H9 (cell line): ENCODE measurements around the gene TRPC4AP. TPM values are rescaled to one million over a fixed set of nuclear protein-coding genes. Genes with fewer than 3 reads are reported as not detected.

ENCODE experiments used
- DNase-seq: peaks from one replicate; pipeline ENCODE4 v3.0.0-alpha.2; 2017
- H2AFZ ChIP-seq: one replicate; pipeline ENCODE4 v1.6.1; 2013; ENCODE audit warnings: mild to moderate bottlenecking, low read length, control low read depth, moderate library complexity
- H2AK5ac ChIP-seq: 2 replicates; pipeline ENCODE4 v1.6.1; 2013; ENCODE audit warnings: low read length, control low read depth, mixed read lengths; ENCODE audit not compliant: insufficient read length
- H2BK120ac ChIP-seq: one replicate; pipeline ENCODE4 v1.6.1; 2013; ENCODE audit warnings: low read depth, mild to moderate bottlenecking, low read length, control low read depth, inconsistent platforms; ENCODE audit not compliant: poor library complexity, severe bottlenecking
- H2BK12ac ChIP-seq: 2 replicates; pipeline ENCODE4 v1.6.1; 2013; ENCODE audit warnings: low read length, control low read depth, mixed read lengths, low read depth; ENCODE audit not compliant: insufficient read length
- H2BK15ac ChIP-seq: 2 replicates; pipeline ENCODE4 v1.6.1; 2013; ENCODE audit warnings: low read depth, low read length, control low read depth
- H2BK20ac ChIP-seq: one replicate; pipeline ENCODE4 v1.6.1; 2013; ENCODE audit warnings: low read depth, mild to moderate bottlenecking, low read length, control low read depth, inconsistent platforms; ENCODE audit not compliant: poor library complexity, severe bottlenecking
- H2BK5ac ChIP-seq: 2 replicates; pipeline ENCODE4 v1.6.1; 2013; ENCODE audit warnings: low read length, control low read depth, mixed read lengths; ENCODE audit not compliant: insufficient read length
- H3K14ac ChIP-seq: 2 replicates; pipeline ENCODE4 v1.6.1; 2013; ENCODE audit warnings: low read length, control low read depth; ENCODE audit not compliant: insufficient read depth
- H3K18ac ChIP-seq: 2 replicates; pipeline ENCODE4 v1.6.1; 2013; ENCODE audit warnings: low read depth, mild to moderate bottlenecking, mixed read lengths, low read length, control low read depth; ENCODE audit not compliant: insufficient read length
- H3K23ac ChIP-seq: 2 replicates; pipeline ENCODE4 v1.6.1; 2013; ENCODE audit warnings: low read length, control low read depth, mixed read lengths, low read depth; ENCODE audit not compliant: insufficient read length
- H3K23me2 ChIP-seq: 2 replicates; pipeline ENCODE4 v1.6.1; 2013; ENCODE audit warnings: low read depth, mild to moderate bottlenecking, mixed read lengths, low read length, control low read depth; ENCODE audit not compliant: insufficient read length, poor library complexity, severe bottlenecking
- H3K27ac ChIP-seq: 2 replicates; pipeline ENCODE4 v1.5.1; 2013; ENCODE audit warnings: low read length, control low read depth, mixed read lengths, low read depth; ENCODE audit not compliant: insufficient read length
- H3K27me3 ChIP-seq: 2 replicates; pipeline ENCODE4 v1.6.1; 2013; ENCODE audit warnings: low read length, control low read depth, inconsistent platforms; ENCODE audit not compliant: insufficient read depth
- H3K4ac ChIP-seq: 2 replicates; pipeline ENCODE4 v1.6.1; 2013; ENCODE audit warnings: low read depth, mild to moderate bottlenecking, control low read depth, inconsistent platforms, low read length, moderate library complexity
- H3K4me1 ChIP-seq: 2 replicates; pipeline ENCODE4 v1.6.1; 2013; ENCODE audit warnings: low read length, control low read depth, inconsistent platforms; ENCODE audit not compliant: insufficient read depth
- H3K4me2 ChIP-seq: 2 replicates; pipeline ENCODE4 v1.6.1; 2013; ENCODE audit warnings: low read length, control low read depth, mixed read lengths; ENCODE audit not compliant: insufficient read length, insufficient read depth
- H3K56ac ChIP-seq: 2 replicates; pipeline ENCODE4 v1.6.1; 2013; ENCODE audit warnings: low read depth, mild to moderate bottlenecking, mixed read lengths, low read length, control low read depth; ENCODE audit not compliant: insufficient read length
- H3K79me1 ChIP-seq: 2 replicates; pipeline ENCODE4 v1.6.1; 2013; ENCODE audit warnings: low read depth, mild to moderate bottlenecking, moderate library complexity, low read length, control low read depth, inconsistent platforms; ENCODE audit not compliant: insufficient read depth, poor library complexity, severe bottlenecking
- H3K79me2 ChIP-seq: 2 replicates; pipeline ENCODE4 v1.6.1; 2013; ENCODE audit warnings: low read length, control low read depth, inconsistent platforms; ENCODE audit not compliant: insufficient read depth
- H3K9ac ChIP-seq: 2 replicates; pipeline ENCODE4 v1.6.1; 2013; ENCODE audit warnings: low read length, control low read depth, mixed read lengths; ENCODE audit not compliant: insufficient read length; ENCODE audit errors: extremely low read depth
- H3K9me3 ChIP-seq: one replicate; pipeline ENCODE4 v1.6.1; 2013; ENCODE audit warnings: low read depth, low read length, inconsistent platforms; ENCODE audit not compliant: control insufficient read depth
- H3T11ph ChIP-seq: one replicate; pipeline ENCODE4 v1.6.1; 2013; ENCODE audit warnings: mild to moderate bottlenecking, low read length, control low read depth, inconsistent platforms
- H4K20me1 ChIP-seq: one replicate; pipeline ENCODE4 v1.6.1; 2013; ENCODE audit not compliant: control insufficient read depth, insufficient read length, insufficient read depth
- H4K5ac ChIP-seq: 2 replicates; pipeline ENCODE4 v1.6.1; 2013; ENCODE audit warnings: low read depth, mild to moderate bottlenecking, mixed read lengths, low read length, control low read depth; ENCODE audit not compliant: insufficient read length
- H4K8ac ChIP-seq: replicated peaks from 2 replicates; pipeline ENCODE4 v1.6.1; 2013; ENCODE audit warnings: low read length, control low read depth, mixed read lengths, low read depth; ENCODE audit not compliant: insufficient read length
- H4K91ac ChIP-seq: 2 replicates; pipeline ENCODE4 v1.6.1; 2013; ENCODE audit warnings: low read depth, mild to moderate bottlenecking, moderate library complexity, mixed read lengths, low read length, control low read depth; ENCODE audit not compliant: insufficient read length
- H3K27ac Mint-ChIP-seq, 3 experiments: 2 replicates in 2 of 3; 3 replicates in 1 of 3; pipeline ENCODE4 v1.8.0; 2020 to 2021; ENCODE audit warnings: mixed read lengths in 3 of 3, mild to moderate bottlenecking in 1 of 3, moderate library complexity in 1 of 3
- H3K27me3 Mint-ChIP-seq: 2 replicates; pipeline ENCODE4 v1.8.0; 2021; ENCODE audit warnings: low read depth, mild to moderate bottlenecking, moderate library complexity, mixed read lengths
- H3K36me3 Mint-ChIP-seq, 3 experiments: 2 replicates in 2 of 3; 3 replicates in 1 of 3; pipeline ENCODE4 v1.8.0; 2020 to 2021; ENCODE audit warnings: low read depth in 3 of 3, mixed read lengths in 3 of 3; ENCODE audit not compliant: insufficient read depth in 1 of 3
- H3K4me1 Mint-ChIP-seq, 2 experiments: 2 replicates each; pipeline ENCODE4 v1.8.0; 2020; ENCODE audit warnings: mixed read lengths in 2 of 2
- H3K4me3 Mint-ChIP-seq, 2 experiments: 2 replicates in 1 of 2; 3 replicates in 1 of 2; pipeline ENCODE4 v1.8.0; 2020 to 2021; ENCODE audit warnings: mild to moderate bottlenecking in 2 of 2, mixed read lengths in 2 of 2, moderate library complexity in 1 of 2
- H3K9me3 Mint-ChIP-seq, 2 experiments: 2 replicates in 1 of 2; 3 replicates in 1 of 2; pipeline ENCODE4 v1.8.0; 2020; ENCODE audit warnings: mild to moderate bottlenecking in 2 of 2, mixed read lengths in 2 of 2, moderate library complexity in 1 of 2
- CTCF ChIP-seq: fragments of 200-600 bp; sonication (generic); conservative IDR thresholded peaks from 3 replicates; pipeline ENCODE4 v1.8.0; 2021; ENCODE audit warnings: antibody characterized with exemption, mild to moderate bottlenecking
- WGBS: extraction: QIAGEN DNeasy Blood & Tissue Kit; methylation state at CpG from one replicate; pipeline ENCODE4 v1.1.7; 2013; ENCODE audit warnings: missing lambda C conversion rate, low lambda C conversion rate, mixed read lengths; ENCODE audit not compliant: insufficient read length; ENCODE audit errors: extremely low coverage; 5-methylcytosine and 5-hydroxymethylcytosine counted together
- total RNA-seq: library from RNA; stranded (reverse); gene quantifications from 2 replicates; pipeline ENCODE4 v1.2.1, GENCODE V29; 2021

TRPC4AP gene
- total RNA-seq, 1 experiment from 2014 or later, result 93.9 TPM

DNA sequence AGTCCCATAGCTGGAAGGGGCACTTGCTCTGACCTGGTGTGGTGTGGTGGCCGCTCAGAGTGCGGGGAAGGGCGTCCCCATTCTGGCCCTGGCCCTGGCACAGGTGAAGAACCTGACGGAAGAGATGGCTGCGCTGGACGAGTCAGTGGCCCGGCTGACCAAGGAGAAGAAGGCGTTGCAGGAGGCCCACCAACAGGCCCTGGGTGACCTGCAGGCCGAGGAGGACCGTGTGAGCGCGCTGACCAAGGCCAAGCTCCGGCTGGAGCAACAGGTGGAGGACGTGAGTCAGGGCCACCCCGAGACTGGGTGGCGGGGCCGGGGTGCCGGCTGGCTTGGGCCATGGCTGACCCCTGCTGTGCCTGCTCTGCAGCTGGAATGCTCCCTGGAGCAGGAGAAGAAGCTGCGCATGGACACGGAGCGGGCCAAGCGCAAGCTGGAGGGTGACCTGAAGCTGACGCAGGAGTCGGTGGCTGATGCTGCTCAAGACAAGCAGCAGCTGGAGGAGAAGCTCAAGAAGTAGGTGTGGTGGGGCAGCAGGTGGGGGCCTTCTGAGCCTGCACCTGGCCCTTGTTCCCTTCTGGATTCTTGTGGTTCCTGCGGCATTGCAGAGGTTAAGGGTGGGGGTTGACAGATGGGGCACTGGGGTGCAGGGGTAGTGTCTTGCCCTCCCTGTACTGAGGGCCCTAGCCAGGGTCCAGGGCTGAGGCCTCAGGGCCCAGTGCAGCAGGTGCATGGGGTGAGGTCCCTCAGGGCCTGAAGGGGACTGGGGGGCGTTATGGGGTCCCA is 96.2 kb downstream of the TRPC4AP start:
- H2BK20ac ChIP-seq, result no peak overlapping the region
- no peaks in the 10 kb centered on the region for H4K20me1 ChIP-seq
- H3K4me3 Mint-ChIP-seq, result peak overlapping the region in 1 of 2 experiments; percentile 49; a peak in 2 of 5 replicates
- H2BK5ac ChIP-seq, result no peak overlapping the region
- H4K8ac ChIP-seq, result no peak overlapping the region
- no peak overlapping the region for H2AFZ ChIP-seq
- no peaks in the 10 kb centered on the region for H3K23me2 ChIP-seq
- no peak overlapping the region for H3K4ac ChIP-seq
- no peak overlapping the region for H4K91ac ChIP-seq
- H3K9me3 ChIP-seq, result no peaks in the 10 kb centered on the region
- TF ChIP-seq CTCF, result no peak
- no peak overlapping the region for H3K18ac ChIP-seq
- no CpG with 5 or more reads among the region's 26 CpGs for WGBS
- H3K9ac ChIP-seq, result no peak overlapping the region
- H4K5ac ChIP-seq, result no peak overlapping the region
- H3K36me3 Mint-ChIP-seq, result peaks cover 13 to 64% (median 47%) of the 10 kb centered on the region in 3 experiments; a peak in 6 of 7 replicates
- no peaks in the 10 kb centered on the region; a peak in 1 of 5 replicates for H3K9me3 Mint-ChIP-seq
- H3K79me2 ChIP-seq, result no peaks in the 10 kb centered on the region
- peak overlapping the region in 1 of 3 experiments; percentile 74; a peak in 2 of 7 replicates for H3K27ac Mint-ChIP-seq
- H2AK5ac ChIP-seq, result no peak overlapping the region
- no peak overlapping the region for H2BK120ac ChIP-seq
- H3K23ac ChIP-seq, result no peak overlapping the region
- H2BK15ac ChIP-seq, result no peak overlapping the region
- no peak for DNase-seq
- H2BK12ac ChIP-seq, result no peak overlapping the region
- H3K27me3 Mint-ChIP-seq, result no peaks in the 10 kb centered on the region; the same call in 1 of the 2 replicates
- H3K27me3 ChIP-seq, result no peaks in the 10 kb centered on the region
- no peak overlapping the region for H3K56ac ChIP-seq
- H3K14ac ChIP-seq, result no peak overlapping the region
- no peaks in the 10 kb centered on the region for H3K79me1 ChIP-seq
- H3K4me1 ChIP-seq, result no peaks in the 10 kb centered on the region
- H3T11ph ChIP-seq, result no peak overlapping the region
- no peak overlapping the region for H3K27ac ChIP-seq
- H3K4me2 ChIP-seq, result no peak overlapping the region
- peaks cover 0 to 3% of the 10 kb centered on the region in 2 experiments; a peak in 1 of 4 replicates for H3K4me1 Mint-ChIP-seq
